HUES48 (cell line): ENCODE results near the gene NOPCHAP1.

Experiments used
- H3K27ac ChIP-seq: one replicate; pipeline ENCODE4 v1.7.0; 2013; ENCODE audit warnings: low read depth, low read length, inconsistent platforms
- H3K27me3 ChIP-seq: 2 replicates; pipeline ENCODE4 v1.6.1; 2013; ENCODE audit warnings: mild to moderate bottlenecking, low read length; ENCODE audit not compliant: control insufficient read depth, insufficient read depth
- H3K36me3 ChIP-seq: 2 replicates; pipeline ENCODE4 v1.6.1; 2013; ENCODE audit warnings: low read length; ENCODE audit not compliant: control insufficient read depth, insufficient read depth
- H3K4me1 ChIP-seq: 2 replicates; pipeline ENCODE4 v1.6.1; 2013; ENCODE audit warnings: mild to moderate bottlenecking, low read length; ENCODE audit not compliant: control insufficient read depth, insufficient read depth
- H3K4me3 ChIP-seq: 2 replicates; pipeline ENCODE4 v1.5.1; 2013; ENCODE audit warnings: mild to moderate bottlenecking, low read depth, low read length
- H3K9ac ChIP-seq: 2 replicates; pipeline ENCODE4 v1.6.1; 2013; ENCODE audit warnings: mild to moderate bottlenecking, low read depth, low read length, moderate library complexity
- H3K9me3 ChIP-seq: 2 replicates; pipeline ENCODE4 v1.6.1; 2013; ENCODE audit warnings: low read length; ENCODE audit not compliant: control insufficient read depth, insufficient read depth

NOPCHAP1 gene

DNA sequence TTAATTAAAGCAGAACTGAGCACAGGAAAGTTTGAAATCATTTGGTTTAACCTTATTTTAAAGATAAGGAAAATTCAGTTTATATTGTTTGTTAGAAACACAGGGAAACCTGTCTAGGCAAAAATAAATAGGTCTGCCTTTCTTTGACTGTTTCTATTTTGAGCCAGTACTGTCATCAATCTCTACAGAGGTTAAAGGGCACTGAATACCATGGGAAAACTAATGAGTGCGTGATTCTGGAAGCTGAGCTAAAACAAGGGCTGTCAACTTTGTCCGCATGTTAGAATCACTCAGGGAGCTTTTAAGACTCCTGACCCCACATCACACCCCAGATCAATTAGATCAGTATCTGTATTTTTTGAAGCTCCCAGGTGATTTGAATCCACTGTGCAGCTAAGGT lies 38.8 kb downstream of the NOPCHAP1 start:
- no peaks in the 10 kb centered on the region; the same call in 1 of the 2 replicates for H3K36me3 ChIP-seq
- H3K4me3 ChIP-seq = no peak overlapping the region

DNA sequence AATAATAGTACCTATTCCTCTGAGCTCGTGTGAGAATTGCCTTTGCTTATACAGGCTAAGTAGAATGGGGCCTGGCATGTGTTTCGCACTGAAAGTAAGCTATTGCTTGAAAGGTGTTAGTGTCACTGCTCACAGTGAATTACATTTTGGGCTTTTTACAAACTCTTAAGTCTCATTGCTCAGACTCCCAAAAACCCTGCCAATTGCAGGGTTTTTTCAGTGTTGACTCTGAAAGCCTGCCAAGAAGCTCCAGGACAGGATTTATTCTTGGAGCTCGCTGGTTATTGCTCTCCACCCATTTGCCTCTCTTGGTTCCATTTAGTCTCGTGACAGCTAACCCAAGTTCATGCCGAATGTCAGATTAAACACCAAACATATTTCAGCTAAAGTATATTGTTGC lies 39.8 kb downstream of the NOPCHAP1 start:
- H3K27ac ChIP-seq = no peak overlapping the region
- no peak overlapping the region for H3K9ac ChIP-seq
- no peak overlapping the region for H3K4me3 ChIP-seq
- no peaks in the 10 kb centered on the region for H3K4me1 ChIP-seq
- H3K27me3 ChIP-seq = no peaks in the 10 kb centered on the region
- no peaks in the 10 kb centered on the region for H3K9me3 ChIP-seq
- H3K36me3 ChIP-seq = no peaks in the 10 kb centered on the region; the same call in 1 of the 2 replicates

More for the DNA sequence above, 38.8 kb downstream of the NOPCHAP1 start:
- Histone ChIP-seq H3K4me1 (peaks cover 7% of the 10 kb centered on the region; the same call in 1 of the 2 replicates), H3K9ac (no peak overlapping the region), H3K9me3 (no peaks in the 10 kb centered on the region), H3K27me3 (no peaks in the 10 kb centered on the region), H3K27ac (no peak overlapping the region)

DNA sequence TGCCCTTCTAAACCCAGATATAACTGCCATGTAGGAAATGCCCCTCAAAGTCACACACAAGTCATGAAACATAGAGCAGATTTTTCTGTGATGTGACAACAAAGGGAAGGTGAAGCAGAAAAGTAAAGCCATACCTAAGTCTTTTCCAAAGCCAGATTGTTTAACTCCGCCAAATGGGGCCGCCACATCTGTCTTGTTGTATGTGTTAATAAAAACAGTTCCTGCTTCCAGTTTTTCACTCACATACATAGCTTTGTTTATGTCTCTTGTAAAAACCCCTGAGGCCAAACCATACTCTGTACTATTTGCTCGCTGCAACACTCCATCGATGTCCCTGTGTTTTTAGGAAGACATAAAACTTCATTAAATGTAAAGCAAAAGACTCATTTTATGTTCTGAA lies 40.3 kb downstream of the NOPCHAP1 start:
- Histone ChIP-seq H3K27ac (no peak overlapping the region), H3K9me3 (no peaks in the 10 kb centered on the region), H3K27me3 (no peaks in the 10 kb centered on the region), H3K36me3 (no peaks in the 10 kb centered on the region; the same call in 1 of the 2 replicates), H3K4me1 (no peaks in the 10 kb centered on the region), H3K4me3 (no peak overlapping the region), H3K9ac (no peak overlapping the region)

- Histone ChIP-seq H3K27ac (no peak overlapping the region), H3K9me3 (no peaks in the 10 kb centered on the region), H3K4me1 (no peaks in the 10 kb centered on the region), H3K9ac (no peak overlapping the region), H3K4me3 (no peak overlapping the region), H3K27me3 (no peaks in the 10 kb centered on the region), H3K36me3 (no peaks in the 10 kb centered on the region; the same call in 1 of the 2 replicates)
These were observed 45.0 kb downstream of the NOPCHAP1 start for GRCh38 chr12:105030820-105031807.

GRCh38 chr12:105032703-105033357 lies 46.7 kb downstream of the NOPCHAP1 start:
- no peak overlapping the region for H3K4me3 ChIP-seq
- H3K4me1 ChIP-seq = no peaks in the 10 kb centered on the region
- H3K27ac ChIP-seq = no peak overlapping the region
- no peaks in the 10 kb centered on the region for H3K36me3 ChIP-seq
- H3K9ac ChIP-seq = no peak overlapping the region
- no peaks in the 10 kb centered on the region for H3K9me3 ChIP-seq
- no peaks in the 10 kb centered on the region for H3K27me3 ChIP-seq

DNA sequence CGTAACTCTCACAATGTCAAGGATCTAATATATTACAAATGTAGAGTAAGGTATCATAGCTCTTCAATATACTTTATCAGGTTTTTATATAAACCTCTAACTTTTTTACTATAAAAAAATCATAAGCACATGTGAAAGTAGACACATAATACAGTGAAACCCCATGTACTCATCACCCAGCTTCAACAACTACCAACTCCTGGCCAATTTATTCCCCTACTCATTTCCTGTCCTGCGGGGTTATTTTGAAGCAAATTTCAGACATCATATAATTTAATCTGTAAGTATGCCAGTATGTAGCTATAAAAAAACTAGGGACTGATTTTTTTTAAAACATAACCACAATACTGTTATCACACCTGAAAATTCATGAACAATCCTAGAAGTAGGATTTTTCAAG lies 47.7 kb downstream of the NOPCHAP1 start:
- Histone ChIP-seq H3K36me3 (no peaks in the 10 kb centered on the region), H3K27ac (no peak overlapping the region), H3K4me1 (no peaks in the 10 kb centered on the region), H3K9me3 (no peaks in the 10 kb centered on the region), H3K27me3 (no peaks in the 10 kb centered on the region), H3K4me3 (no peak overlapping the region), H3K9ac (no peak overlapping the region)
